ENCODE results near the gene DPF1.
"Not testable (repeated sequence)": the region's sequence is repeated elsewhere in the genome, so short reads cannot be mapped to it uniquely, and the experiment has no call there.

DPF1 gene

DNA sequence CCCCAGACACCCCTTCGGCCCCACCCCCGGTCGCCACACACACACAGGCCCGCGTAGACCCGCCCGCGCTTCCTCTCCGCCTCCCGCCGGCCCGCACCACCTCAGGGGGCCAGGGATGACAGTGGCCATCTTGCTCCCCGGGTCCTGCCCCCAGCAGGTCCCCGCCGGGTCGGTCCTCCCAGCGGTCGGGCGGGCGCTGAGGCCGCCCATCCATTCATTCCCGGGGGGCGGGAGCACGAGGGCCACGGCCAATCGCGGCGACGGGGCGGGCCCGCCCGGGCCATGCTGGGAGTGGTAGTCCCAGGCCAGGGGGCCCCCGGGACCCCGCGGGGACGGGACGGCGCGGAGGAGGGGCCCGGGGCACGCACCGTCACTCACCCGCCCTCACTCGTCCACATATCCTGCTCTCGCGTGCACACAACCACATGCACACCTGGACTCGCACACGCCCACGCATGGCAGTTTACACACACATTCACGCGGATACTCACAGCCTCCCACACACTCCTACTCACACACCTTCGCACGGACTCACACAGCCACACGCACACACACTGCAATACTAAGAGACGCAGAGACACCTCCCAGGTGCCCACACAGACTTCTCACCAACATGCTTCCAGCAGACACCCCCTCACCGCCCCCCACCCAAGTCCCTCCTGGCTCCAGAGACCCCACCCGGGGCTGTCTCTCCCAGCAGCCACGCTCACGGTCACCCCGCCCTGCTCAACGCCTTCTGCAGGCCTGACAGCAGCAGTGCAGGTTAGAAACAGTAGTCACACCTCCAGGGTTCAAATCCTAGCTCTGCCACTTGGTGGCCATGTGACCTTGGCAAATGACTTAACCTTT lies at the start of gene DPF1:
TSS of gene DPF1 (minus strand) at position 209 of the 849 bp plus-strand sequence. CDS start at position 129, 80 bp downstream.
- in situ Hi-C loops (cut with MboI; ENCODE audit: low pct_unique_long_range_greater_than_20kb, low sequenced_read_pairs), result no loop called here
- DNase-seq, result peak; percentile 91

DNA sequence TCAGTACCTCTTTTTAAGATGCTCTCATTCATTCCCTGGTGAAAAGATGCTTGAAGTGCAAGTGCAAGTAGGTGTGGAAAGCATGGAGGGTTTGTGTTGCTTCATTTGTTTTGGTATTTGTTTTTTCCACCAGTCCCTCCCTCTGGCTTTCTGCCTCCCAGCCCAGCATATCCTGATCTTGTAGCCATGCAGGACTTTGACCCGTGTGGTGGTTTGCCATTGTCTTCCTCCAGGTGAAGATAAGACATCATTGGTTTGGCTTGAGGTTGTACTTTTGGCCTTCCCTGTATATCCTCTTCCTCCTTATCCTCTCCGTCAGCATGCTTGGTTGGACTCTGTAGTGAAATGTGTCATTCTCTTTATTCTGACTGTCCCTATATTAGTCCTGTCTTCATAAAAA lies 49.5 kb upstream of the DPF1 start:
- in situ Hi-C loops (cut with MboI; ENCODE audit: low pct_unique_long_range_greater_than_20kb, low sequenced_read_pairs), result no loop called here
- no peak for DNase-seq

DNA sequence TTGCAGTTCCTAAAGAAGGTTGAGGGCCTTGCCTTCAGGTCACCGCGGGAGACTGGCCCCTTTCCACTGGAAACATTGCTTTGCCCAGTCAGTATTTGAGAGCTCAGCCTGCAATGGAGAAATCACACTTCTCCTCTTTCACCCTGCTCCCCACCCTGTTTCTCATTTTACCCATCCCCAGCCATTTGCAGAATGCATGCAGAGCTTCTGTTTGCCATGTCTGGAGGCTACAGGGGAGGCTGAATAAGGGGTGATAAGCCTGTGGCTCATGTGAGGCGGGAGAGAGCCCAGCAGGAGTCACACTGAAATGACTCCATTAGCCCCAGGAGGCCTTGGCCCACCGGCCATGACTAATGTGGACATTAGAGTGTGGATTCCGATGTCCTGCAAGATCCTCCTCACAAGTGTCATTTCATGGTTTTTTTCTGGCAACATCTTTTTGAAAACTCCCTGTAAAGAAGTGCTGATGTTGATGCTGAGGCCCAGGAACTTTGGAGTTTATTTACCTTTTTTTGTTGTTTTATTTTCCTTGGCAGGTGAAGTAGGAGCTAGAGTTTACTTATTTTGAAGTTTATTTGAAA lies 46.7 kb upstream of the DPF1 start:
- DNase-seq, result no peak
- in situ Hi-C loops (cut with MboI; ENCODE audit: low pct_unique_long_range_greater_than_20kb, low sequenced_read_pairs), result no loop called here

DNA sequence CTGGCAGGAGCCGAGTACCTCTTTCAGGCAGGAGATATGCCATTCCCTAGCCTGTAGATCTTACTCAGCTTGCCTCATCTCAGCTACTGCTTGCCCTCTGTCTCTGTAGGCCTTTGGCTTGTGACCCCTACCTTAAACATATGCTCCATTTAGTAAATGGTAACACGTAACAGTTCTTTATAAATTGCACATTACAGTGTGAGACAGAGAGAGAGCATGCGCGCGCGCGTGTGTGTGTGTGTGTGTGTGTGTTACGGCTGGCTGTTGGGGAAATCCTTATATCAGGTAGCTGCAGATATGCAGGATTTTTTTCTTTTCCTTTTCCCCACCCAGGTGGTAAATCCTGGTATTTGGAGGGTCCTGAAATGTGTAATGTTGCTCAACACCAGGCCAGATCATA lies 44.5 kb upstream of the DPF1 start:
- DNase-seq, result no peak
- in situ Hi-C loops (cut with MboI; ENCODE audit: low pct_unique_long_range_greater_than_20kb, low sequenced_read_pairs), result no loop called here

DNA sequence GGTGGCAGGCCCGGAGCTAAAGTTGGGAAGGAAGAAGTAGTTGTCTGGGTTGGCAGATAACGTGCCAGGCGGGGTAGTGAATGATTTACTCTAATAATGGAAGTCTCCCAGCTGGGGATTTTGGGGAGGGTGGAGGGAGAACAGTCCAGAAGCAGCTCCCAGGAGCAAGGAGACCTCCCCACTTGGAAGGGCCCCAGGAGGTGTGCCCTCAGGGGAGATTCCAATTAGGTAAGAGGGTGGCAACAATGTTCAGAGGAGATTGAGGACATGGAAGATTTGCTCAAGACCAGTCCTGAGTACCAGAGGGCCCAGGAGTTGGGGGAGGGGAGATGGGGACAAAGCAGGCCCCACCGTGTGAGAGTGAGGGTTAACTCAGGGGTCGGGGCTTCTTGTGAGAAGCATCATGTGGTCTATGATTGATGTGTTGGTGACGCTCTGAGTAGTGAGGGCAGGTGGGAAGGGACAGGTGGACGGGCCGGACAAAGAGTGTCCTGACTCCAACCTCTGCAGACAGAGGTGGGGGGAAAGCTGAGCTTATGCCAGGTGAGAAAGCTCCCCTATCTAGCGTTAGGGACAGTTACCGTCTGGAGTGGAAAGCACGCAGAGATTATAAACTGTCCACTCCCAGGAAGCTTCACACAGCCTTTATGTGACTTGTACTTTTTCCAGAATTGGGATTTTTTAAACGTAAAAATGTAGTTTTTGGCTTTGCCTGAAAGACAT lies 43.9 kb upstream of the DPF1 start:
- in situ Hi-C loops (cut with MboI; ENCODE audit: low pct_unique_long_range_greater_than_20kb, low sequenced_read_pairs), result no loop called here
- DNase-seq, result no peak

DNA sequence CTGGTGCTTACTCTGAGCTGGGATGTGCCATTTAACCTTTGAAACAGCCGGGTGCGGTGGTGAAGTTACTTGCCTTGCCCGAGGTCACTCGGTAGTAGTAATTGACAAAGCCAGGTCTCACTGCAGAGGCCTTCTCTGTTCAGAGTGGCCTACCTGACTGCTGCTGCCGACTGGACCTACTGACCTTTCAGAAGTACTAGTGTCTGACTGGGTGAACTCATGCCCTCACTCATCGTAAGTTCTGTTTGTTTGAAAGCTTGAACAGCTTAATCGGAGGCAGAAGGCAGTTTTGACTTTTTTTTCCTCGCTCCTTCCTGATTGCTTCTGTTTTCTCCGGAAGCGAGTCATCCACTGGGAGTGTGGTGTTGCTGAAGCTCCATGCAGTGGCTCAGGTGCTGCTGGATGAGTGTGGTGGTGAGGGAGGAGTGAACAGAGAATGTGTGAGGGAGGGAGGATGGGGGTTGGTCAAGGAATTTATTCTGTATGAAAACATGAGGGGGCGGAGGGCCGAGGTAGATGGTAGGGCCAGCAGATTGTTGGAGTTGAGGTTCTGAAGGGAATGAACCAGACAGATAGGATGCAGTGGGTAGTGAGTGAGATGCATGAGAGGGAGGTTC lies 43.1 kb upstream of the DPF1 start:
- no peak for DNase-seq
- in situ Hi-C loops (cut with MboI; ENCODE audit: low pct_unique_long_range_greater_than_20kb, low sequenced_read_pairs), result no loop called here

DNA sequence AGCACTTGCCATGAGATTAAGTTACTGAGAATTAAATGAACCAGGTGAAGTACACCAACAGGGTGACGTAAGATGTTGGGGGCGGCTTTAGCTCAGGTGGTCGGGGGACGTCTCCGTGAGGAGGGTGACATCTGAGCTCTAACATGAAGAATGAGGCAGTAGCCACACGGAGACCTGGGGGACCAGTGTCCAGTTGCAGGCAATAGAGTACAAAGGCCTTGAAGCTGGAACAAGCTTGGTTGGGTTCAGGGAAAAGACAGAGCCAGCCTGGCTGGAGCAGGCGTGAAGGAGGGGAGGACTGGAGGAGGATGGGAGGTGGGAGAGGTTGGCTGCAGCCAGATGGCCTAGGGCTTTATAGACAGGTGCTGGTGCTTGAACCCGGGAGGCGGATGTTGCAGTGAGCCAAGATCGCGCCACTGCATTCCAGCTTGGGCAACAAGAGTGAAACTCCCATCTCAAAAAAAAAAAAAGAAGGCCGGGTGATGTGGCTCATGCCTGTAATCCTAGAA lies 42.0 kb upstream of the DPF1 start:
- DNase-seq, result no peak
- in situ Hi-C loops (cut with MboI; ENCODE audit: low pct_unique_long_range_greater_than_20kb, low sequenced_read_pairs), result no loop called here

DNA sequence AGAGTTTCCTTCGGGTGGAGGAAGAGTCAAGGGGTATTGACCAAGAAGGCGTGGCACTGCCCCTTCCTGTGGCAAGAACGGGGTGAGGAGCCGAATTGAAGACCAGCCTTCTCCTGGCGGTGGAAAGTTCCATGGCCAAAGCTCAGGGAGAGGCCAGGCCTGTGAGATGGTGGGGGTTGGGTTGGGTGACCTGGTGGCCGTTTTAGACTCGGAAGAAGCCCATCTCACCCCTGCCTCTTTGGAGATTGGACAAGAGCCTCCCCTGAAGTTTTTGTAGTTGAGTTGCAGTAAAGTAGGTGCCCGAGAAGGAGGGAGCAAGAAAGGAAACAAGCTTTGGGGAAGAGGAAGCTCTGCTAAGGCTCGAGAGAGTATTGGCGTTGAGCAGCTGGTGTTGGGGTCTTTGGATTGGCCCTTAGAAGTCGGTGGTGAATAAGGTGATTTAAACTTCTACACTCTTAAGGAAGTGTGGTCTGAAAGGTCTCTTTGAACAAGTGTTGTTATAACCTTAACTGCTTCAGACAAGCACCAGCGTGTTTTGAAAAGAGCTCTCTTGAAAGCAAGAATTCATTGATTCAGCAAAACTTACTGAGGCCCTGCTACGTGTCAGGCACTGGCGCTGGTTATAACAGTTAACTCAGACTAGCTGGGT lies 41.3 kb upstream of the DPF1 start:
- in situ Hi-C loops (cut with MboI; ENCODE audit: low pct_unique_long_range_greater_than_20kb, low sequenced_read_pairs), result no loop called here
- DNase-seq, result peak; percentile 81

DNA sequence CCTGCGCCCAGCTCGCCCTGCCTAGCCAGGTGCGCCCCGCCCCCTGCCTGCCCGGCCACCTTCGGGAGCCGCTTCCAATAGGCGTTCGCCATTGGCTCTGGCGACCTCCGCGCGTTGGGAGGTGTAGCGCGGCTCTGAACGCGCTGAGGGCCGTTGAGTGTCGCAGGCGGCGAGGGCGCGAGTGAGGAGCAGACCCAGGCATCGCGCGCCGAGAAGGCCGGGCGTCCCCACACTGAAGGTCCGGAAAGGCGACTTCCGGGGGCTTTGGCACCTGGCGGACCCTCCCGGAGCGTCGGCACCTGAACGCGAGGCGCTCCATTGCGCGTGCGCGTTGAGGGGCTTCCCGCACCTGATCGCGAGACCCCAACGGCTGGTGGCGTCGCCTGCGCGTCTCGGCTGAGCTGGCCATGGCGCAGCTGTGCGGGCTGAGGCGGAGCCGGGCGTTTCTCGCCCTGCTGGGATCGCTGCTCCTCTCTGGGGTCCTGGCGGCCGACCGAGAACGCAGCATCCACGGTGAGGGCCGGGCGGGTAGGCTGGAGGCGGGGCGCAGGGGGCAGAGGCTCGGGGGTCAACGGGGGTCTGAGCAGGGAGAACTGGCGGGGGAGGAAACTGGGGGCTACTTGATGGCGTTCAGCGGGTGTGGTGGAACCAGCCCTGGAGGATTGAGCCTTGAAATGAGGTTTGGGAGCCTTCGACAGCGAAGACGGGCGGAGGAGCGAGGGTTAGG lies 40.6 kb upstream of the DPF1 start, which contains the start of gene SPINT2:
TSS of gene SPINT2 (plus strand) at position 88 of the 727 bp plus-strand sequence. CDS start at position 408, 320 bp downstream.
- DNase-seq, result no peak
- in situ Hi-C loops (cut with MboI; ENCODE audit: low pct_unique_long_range_greater_than_20kb, low sequenced_read_pairs), result no loop called here

DNA sequence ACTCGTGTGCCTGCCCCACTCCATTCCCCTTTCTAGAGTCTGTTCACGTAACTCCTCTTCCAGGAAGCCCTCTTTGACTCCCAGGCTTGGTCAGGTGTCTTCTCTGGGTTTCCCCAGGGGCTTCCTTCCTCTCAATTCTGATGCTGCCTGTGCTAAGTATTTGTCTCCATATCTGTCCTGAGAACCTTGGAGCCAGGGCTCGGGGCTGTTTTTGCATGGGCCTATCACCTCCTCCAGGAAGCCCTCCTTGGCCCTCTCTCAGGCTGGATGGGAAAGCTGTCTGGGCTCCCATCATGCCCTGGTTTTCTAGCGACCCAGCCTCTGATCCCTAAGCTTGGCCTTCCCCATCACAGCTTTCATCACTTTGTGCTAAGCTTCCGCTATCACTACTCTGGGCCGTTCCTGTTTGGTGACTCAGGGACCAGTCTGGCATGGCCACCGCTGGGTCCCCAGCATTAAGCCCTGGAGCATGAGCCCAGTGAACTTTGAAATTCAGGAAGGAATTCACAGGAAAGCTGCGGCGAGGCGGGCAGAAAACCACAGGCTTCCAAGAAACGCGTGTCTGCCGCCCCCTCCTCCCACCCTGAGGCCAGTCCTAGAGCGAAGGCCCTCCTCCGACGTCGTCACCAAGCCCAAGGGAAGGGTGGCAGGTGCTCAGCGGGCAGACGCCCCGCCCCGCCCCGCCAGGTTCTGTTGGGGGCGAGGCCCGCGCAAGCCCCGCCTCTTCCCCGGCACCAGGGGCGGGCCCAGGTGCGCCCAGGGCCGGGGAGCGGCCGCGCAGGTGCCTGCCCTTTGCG lies 39.9 kb upstream of the DPF1 start:
- in situ Hi-C loops (cut with MboI; ENCODE audit: low pct_unique_long_range_greater_than_20kb, low sequenced_read_pairs), result no loop called here

DNA sequence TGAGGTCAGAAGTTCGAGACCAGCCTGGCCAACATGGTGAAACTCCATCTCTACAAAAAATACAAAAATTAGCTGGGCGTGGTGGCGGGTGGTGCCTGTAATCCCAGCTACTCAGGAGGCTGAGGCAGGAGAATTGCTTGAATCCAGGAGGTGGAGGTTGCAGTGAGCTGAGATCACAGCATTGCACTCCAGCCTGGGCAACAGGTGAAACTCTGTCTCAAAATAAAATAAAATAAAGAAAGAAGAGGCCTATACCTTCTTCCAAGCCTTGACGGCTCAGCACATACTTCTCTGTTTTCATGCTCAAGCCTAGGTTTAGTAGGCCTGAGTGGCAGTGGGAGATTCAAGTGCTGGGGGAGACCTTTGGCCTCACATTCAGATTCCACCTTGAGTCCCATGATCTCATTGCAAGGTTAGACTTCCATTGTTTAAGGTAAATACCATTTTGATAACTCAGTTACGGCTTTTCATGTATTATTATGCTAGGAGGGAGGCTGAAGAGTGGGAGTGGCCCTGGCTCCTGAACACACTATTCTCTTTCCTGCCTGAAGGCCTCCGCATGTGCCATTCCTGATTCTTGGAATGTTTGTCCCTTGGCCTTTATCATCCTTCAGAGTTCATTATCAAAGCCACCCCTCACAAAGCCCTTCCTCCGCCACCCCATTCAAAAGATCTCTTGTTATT lies 38.7 kb upstream of the DPF1 start:
- in situ Hi-C loops (cut with MboI; ENCODE audit: low pct_unique_long_range_greater_than_20kb, low sequenced_read_pairs), result no loop called here
- DNase-seq, result no peak

More for the DNA sequence above, 39.9 kb upstream of the DPF1 start:
- peak; percentile 90 for DNase-seq

DNA sequence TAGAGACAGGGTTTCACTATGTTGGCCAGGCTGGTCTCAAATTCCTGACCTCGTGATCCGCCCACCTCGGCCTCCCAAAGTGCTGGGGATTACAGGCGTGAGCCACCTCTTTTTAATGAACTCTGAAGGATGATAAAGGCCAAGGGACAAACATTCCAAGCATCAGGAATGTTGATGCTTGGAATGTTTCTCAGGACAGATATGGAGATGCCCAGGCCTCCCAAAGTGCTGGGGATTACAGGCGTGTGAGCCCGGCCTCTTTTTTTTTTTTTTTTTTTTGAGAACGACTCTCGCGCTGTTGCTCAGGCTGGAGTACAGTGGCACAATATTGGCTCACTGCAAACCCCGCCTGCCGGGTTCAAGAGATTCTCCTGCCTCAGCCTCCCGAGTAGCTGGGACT lies 37.9 kb upstream of the DPF1 start:
- in situ Hi-C loops (cut with MboI; ENCODE audit: low pct_unique_long_range_greater_than_20kb, low sequenced_read_pairs); DNase-seq: not testable (repeated sequence)

DNA sequence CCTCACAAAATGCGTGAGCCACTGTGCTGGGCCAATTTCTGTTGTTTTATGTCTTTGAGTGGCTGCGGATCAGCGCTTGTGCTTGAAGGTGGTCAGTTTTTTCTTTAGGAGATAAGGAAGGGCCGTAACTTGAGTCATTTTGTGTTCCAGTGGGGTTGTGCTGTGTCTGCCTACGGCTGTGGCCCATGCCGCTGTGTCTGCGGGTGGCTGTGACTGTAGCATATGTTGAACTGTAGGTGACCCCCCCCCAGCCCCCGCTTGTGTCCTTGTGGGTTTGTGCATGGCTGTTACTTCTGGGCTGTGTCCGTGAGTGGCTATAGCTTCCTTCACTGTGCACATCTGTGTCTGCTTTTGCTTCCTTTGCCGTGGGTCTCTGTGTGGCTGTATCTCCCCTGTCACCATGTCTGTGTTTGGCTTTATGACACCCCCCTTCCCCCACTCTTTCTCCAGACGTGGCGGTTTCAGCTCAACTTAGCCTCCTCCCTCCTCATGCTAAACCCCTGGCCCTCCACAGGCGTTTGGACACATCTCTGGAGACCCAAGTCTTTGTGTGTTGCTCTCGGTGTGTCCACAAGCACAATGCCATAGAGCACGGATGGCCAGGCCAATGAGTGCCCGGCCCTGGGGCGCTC lies 31.5 kb upstream of the DPF1 start:
- in situ Hi-C loops (cut with MboI; ENCODE audit: low pct_unique_long_range_greater_than_20kb, low sequenced_read_pairs), result loop anchor here (10.0 kb wide), 1 partner anchor 69 kb away; no protein-coding TSS in a partner anchor

DNA sequence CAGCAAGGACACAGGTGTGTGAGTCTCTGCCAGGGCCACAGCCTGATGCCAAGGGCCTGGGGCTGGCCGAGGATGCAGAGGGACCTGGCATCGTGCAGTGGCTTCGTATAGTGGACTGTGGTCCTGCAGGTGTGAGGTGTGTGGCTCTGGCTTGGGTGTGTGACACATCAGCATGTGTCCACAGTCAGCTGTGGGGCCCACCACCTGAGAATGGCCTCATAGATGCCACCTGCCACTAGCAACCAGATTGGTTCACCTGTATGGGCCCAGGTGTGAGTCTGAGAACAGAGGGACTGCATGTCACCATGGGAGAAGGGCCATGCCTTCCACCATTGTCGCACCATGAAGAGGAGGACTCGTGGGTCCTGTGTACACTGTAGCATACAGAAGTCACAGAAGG lies 29.8 kb upstream of the DPF1 start:
- in situ Hi-C loops (cut with MboI; ENCODE audit: low pct_unique_long_range_greater_than_20kb, low sequenced_read_pairs), result loop anchor here (10.0 kb wide), 1 partner anchor 71 kb away; no protein-coding TSS in a partner anchor
- DNase-seq, result no peak

More for the DNA sequence above, 31.5 kb upstream of the DPF1 start:
- DNase-seq, result peak; percentile 69

DNA sequence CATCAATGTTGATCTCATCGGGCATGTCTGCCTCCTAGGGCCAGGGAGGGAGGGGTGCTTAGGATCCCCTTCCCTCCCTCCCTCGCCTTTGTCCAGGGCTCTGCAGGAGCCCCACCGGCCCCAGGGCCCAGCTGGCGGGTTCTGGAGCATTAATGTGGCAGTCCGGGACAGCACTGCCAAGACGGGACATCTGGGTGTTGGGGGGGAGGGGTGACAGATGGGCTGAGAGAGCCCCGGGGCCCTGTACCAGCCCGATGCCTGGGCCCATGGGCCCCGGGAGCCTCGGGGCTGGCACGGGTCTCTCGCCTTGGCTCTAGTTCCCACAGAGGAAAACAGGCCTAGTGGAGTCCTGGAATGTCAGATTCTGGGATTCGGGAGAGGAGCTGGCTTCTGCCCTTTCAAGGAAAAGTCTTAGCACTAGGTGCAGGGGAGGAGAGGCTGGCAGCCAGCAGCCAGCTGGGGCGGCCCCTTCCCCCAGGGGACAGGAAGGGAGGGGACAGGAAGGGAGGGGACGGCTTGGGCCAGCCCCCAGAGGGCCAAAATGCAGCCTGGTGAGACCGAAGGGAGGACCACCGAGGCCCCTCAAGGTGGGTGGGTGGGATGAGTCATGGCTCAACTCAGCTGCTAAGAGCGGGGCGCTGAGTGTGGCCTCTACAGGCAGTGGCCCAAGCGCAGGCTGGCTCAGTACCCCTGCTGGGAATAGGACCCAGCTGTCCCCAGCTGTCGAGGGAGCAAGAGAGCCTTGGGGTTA lies 29.1 kb upstream of the DPF1 start:
- in situ Hi-C loops (cut with MboI; ENCODE audit: low pct_unique_long_range_greater_than_20kb, low sequenced_read_pairs), result loop anchor here (10.0 kb wide), 1 partner anchor 72 kb away; no protein-coding TSS in a partner anchor
- no peak for DNase-seq

DNA sequence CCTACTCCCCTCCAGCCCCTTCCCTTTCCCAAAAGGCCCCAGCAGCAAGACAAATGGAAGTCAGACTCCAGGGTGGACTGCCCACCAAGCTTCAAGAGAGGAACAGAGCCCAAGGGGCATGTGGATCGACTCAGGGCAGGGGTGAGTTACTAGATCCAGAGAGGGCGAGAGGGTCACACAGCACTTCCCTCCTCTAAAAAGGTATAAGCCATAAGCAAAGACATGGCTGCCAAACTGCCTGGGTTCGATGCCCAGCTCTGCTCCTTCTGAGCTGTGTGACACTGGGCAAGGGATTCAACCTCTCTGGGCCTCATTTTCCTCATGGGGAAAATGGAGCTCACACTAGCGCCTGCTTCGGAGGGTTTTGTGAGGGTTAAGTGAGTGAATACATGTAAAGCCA lies 28.4 kb upstream of the DPF1 start:
- no peak for DNase-seq
- in situ Hi-C loops (cut with MboI; ENCODE audit: low pct_unique_long_range_greater_than_20kb, low sequenced_read_pairs), result loop anchor here (10.0 kb wide), 1 partner anchor 72 kb away; no protein-coding TSS in a partner anchor

All from KBM-7 (cell line).